Measurements from ENCODE around the gene ERAS.
"Not testable (repeated sequence)": the region's sequence is repeated elsewhere in the genome, so short reads cannot be mapped to it uniquely, and the experiment has no call there.

Gene ERAS

DNA sequence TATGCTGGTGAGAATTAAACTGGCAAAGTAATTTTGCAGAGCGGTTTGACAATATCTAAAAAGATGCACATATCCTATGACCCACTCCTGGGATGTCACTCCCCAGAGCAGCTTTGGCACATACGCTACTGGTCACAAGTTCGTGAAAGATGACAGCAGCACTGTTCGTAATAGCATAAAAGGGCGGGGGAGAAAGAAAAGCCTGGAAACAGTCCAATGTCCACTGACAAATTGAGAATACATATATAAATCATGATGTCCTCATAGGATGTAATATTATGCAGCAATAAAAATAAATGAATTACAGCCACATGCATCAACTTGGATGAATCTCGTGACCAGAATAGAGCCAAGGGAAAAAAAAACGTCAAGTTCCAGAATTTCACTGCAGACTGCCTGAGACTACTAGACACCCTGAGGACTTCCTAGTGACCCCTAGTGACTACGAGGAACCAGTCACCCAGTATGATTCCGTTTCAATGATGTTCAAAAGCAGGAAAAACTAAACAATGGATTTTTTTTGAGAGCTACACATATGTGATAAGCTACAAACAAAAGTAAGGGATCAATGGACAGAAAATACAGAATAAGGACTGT, 7.3 kb downstream of the ERAS start:
- DNase-seq: no peak

DNA sequence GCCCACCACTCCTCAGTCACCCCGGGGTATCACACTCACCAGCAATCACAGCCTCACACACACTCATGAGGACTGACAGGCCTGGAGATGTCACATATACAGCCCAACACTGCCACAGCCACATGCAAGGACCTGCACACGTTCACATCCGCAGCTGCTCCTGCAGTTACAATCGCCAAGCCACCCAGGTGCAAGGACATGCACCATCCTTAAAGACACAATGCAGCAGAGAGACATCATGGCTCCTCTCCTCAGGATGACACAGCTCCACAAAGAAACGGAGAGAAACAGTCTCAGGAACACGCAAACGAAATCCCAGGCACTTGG, 8.0 kb downstream of the ERAS start:
- DNase-seq: no peak

DNA sequence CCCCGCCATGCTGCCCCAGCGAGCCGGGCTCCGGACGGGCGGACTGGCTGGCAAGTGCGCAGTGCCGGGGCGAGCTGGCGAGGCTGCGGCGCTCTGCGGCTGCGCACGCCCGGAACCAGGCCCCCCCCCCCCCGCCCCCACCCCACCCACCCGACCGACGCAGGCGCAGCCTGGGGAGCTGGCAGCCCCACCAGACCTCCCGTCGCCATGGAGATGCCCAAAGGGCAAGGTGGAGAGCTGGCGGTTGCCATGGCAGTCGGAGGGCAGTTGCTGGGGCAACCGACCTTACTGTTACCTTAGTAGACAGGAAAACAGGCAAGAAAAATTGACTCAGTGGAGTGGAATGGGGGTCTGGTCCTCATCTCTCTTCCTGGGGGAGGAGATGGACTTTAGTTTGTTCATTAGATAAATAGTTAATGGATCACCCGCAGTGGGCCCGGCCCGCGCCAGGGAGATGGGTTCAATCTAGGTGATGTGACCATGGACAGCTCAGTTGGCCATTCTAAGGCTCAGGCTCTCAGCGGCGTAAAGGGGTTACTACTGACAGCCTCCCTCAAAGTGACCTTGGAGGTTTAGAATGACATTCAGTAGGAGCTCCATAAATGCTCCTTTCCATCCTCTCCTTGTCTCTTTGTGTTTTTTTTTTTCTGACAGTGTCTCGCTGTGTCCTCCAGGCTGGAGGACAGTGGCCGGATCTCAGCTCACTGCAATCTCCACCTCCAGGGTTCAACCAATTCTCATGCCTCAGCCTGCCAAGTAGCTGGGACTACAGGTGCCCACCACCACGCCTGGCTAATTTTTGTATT, 9.4 kb downstream of the ERAS start, which contains the start of gene PCSK1N:
Gene PCSK1N (minus strand): TSS at position 87 of the 806 bp plus-strand sequence. CDS start 78 bp downstream, at position 9.
- DNase-seq: peak; percentile 19

DNA sequence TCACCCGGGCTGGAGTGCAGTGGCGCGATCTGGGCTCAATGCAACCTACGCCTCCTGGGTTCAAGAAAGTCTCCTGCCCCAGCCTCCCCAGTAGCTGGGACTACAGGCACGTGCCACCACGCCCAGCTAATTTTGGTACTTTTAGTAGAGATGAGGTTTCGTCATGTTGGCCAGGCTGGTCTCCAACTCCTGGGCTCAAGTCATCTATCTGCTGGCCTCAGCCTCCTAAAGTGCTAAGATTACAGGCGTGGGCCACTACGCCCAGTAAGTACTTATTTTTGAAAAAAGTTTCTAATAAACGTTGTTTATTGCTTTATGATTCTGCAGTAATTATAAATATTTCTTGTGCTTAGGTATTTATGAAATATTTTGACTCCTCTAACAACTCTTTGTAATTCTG, 13.4 kb downstream of the ERAS start:
- DNase-seq: no peak

DNA sequence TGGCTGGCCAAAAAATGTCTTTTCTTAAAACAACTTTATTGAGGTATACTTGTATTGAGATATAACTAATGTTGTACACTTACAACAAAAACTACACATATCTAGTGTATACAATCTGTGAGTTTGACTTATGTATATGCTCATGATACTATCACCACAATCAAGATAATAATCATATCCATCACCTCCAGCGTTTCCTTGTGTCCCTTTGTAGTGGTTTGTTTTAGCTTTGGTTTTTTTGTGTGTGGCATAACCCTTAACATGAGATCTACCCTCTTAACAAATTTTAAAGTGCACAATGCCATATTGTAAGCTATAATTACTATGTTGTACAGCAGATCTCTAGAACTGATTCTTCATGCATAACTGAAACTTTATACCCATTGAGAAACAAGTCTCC, 22.5 kb downstream of the ERAS start:
- no peak for DNase-seq

DNA sequence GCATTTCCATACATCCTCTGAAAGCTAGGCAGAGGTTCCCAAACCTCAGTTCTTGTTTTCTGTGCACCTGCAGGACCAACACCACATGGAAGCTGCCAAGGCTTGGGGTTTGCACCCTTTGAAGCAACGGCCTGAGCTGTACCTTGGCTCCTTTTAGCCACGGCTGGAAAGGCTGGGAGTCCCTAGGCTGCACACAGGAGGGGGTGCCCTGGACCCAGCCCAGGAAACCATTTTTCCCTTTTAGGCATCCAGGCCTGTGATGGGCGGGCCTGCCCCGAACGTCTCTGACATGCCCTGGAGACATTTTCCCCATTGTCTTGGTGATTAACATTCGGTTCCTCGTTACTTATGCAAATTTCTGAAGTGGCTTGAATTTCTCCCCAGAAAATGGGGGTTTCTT, 26.5 kb downstream of the ERAS start:
- DNase-seq: no peak

DNA sequence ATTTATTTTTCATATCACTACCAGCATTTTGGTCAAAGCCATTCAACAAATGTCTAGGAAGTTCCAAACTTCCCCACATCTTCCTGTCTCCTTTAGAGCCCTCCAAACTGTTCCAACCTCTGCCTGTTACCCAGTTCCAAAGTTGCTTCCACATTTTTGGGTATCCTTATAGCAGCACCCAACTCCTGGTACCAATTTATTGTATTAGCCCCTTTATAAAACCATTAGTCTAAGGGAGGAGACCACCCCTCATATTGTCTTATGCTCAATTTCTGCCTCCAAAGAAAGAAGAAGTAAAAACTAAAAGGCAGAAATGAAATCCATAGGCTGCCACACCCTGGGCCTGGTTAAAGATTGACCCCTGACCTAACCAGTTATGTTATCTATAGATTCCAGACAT, 27.2 kb downstream of the ERAS start:
- not testable (repeated sequence) for DNase-seq

DNA sequence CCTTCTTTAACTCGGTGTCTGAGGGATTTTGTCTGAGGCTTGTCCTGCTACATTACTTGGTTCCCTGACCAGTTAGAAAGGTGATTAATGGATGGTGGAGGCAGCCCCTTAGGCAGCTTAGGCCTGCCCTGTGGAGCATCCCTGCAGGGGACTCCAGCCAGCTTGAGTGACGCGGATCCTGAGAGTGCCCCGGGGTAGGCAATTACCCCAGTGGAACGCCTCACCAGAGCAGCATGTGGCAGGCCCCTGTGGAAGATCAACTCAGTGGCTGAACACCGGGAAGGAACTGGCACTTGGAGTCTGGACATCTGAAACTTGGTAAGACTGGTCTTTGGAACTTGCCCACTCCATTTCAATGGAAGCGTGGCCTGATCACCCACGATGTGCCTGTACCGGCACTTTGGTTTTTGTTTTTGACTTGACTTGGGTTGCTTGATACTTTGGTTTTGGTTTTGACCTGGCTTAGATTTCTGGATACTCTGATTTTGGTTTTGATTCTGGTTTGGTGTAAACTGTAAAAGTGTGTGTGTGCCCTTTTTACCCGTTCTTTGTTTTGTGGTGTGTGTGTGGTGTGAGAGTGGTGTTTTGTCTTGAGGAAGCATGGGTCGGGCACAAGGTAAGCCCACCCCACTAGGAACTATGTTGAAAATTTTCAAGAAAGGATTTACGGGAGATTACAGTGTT, 27.9 kb downstream of the ERAS start:
- DNase-seq: not testable (repeated sequence)

DNA sequence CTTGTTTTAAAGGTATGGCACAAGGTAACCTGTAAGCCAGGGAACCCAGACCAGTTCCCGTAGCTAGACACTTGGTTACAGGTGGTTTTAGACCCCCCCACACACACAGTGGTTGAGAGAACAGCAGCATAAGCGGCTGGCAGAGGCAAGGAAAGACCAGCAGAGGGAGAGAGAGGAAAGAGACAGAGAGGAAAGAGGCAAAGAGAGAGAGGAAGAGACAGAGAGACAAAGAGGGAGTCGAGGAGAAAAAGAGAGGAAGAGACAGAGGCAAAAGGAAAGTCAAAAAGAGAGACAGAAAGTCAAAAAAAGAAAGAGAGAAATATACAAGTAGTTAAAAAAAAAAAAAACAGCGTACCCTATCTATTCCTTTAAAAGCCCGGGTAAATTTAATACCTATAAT, 28.6 kb downstream of the ERAS start:
- no peak for DNase-seq

DNA sequence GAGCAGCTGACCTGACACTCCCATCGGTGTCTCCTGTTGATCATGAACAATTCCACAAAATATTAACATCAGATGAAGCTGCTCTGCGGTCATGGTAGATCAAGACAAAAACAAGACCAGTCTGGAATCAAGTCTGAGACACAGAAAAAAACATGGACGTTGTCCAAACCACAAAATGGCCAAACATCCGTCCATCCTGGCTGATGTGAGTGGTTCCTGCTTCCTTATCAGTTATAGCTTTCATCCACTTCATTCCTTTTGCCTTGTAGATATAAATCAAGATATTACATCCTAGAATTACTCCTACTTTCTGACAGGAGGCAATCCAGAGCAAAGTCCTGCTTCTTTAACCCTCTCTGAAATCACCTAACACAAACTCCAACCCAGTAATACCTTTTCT, 37.9 kb downstream of the ERAS start:
- DNase-seq: no peak

DNA sequence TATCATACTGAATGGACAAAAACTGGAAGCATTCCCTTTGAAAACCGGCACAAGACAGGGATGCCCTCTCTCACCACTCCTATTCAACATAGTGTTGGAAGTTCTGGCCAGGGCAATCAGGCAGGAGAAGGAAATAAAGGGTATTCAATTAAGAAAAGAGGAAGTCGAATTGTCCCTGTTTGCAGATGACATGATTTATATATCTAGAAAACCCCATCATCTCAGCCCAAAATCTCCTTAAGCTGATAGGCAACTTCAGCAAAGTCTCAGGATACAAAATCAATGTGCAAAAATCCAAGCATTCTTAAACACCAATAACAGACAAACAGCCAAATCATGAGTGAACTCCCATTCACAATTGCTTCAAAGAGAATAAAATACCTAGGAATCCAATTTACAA, 45.7 kb downstream of the ERAS start:
- DNase-seq: not testable (repeated sequence)

DNA sequence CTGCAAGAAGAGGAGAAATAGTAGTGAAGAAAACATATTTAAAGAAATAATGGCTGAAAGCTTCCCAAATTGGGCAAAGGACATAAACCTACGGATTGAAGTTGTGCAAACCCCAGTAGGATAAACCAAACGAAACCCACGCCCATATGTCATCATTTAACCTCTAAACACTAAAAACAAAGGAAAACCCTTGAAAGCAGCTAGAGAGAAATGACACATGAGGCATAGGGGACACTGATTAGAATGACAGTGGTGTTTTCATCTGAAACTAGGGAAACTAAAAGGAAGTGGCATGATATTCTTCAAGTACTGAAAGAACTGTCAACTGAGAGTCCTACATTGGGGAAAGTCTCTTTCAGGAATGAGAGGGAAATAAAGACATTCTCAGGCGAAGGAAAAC, 50.6 kb downstream of the ERAS start:
- DNase-seq: not testable (repeated sequence)
